H9 (cell line): ENCODE data around the gene CCDC134. TPM values are rescaled to one million over a fixed set of nuclear protein-coding genes. Genes with fewer than 3 reads are reported as not detected.

Source experiments
- DNase-seq: peaks from one replicate; pipeline ENCODE4 v3.0.0-alpha.2; 2017
- H2AFZ ChIP-seq: one replicate; pipeline ENCODE4 v1.6.1; 2013; ENCODE audit warnings: mild to moderate bottlenecking, low read length, control low read depth, moderate library complexity
- H2AK5ac ChIP-seq: 2 replicates; pipeline ENCODE4 v1.6.1; 2013; ENCODE audit warnings: low read length, control low read depth, mixed read lengths; ENCODE audit not compliant: insufficient read length
- H2BK120ac ChIP-seq: one replicate; pipeline ENCODE4 v1.6.1; 2013; ENCODE audit warnings: low read depth, mild to moderate bottlenecking, low read length, control low read depth, inconsistent platforms; ENCODE audit not compliant: poor library complexity, severe bottlenecking
- H2BK12ac ChIP-seq: 2 replicates; pipeline ENCODE4 v1.6.1; 2013; ENCODE audit warnings: low read length, control low read depth, mixed read lengths, low read depth; ENCODE audit not compliant: insufficient read length
- H2BK15ac ChIP-seq: 2 replicates; pipeline ENCODE4 v1.6.1; 2013; ENCODE audit warnings: low read depth, low read length, control low read depth
- H2BK20ac ChIP-seq: one replicate; pipeline ENCODE4 v1.6.1; 2013; ENCODE audit warnings: low read depth, mild to moderate bottlenecking, low read length, control low read depth, inconsistent platforms; ENCODE audit not compliant: poor library complexity, severe bottlenecking
- H2BK5ac ChIP-seq: 2 replicates; pipeline ENCODE4 v1.6.1; 2013; ENCODE audit warnings: low read length, control low read depth, mixed read lengths; ENCODE audit not compliant: insufficient read length
- H3K14ac ChIP-seq: 2 replicates; pipeline ENCODE4 v1.6.1; 2013; ENCODE audit warnings: low read length, control low read depth; ENCODE audit not compliant: insufficient read depth
- H3K18ac ChIP-seq: 2 replicates; pipeline ENCODE4 v1.6.1; 2013; ENCODE audit warnings: low read depth, mild to moderate bottlenecking, mixed read lengths, low read length, control low read depth; ENCODE audit not compliant: insufficient read length
- H3K23ac ChIP-seq: 2 replicates; pipeline ENCODE4 v1.6.1; 2013; ENCODE audit warnings: low read length, control low read depth, mixed read lengths, low read depth; ENCODE audit not compliant: insufficient read length
- H3K23me2 ChIP-seq: 2 replicates; pipeline ENCODE4 v1.6.1; 2013; ENCODE audit warnings: low read depth, mild to moderate bottlenecking, mixed read lengths, low read length, control low read depth; ENCODE audit not compliant: insufficient read length, poor library complexity, severe bottlenecking
- H3K27ac ChIP-seq: 2 replicates; pipeline ENCODE4 v1.5.1; 2013; ENCODE audit warnings: low read length, control low read depth, mixed read lengths, low read depth; ENCODE audit not compliant: insufficient read length
- H3K27me3 ChIP-seq: 2 replicates; pipeline ENCODE4 v1.6.1; 2013; ENCODE audit warnings: low read length, control low read depth, inconsistent platforms; ENCODE audit not compliant: insufficient read depth
- H3K4ac ChIP-seq: 2 replicates; pipeline ENCODE4 v1.6.1; 2013; ENCODE audit warnings: low read depth, mild to moderate bottlenecking, control low read depth, inconsistent platforms, low read length, moderate library complexity
- H3K4me1 ChIP-seq: 2 replicates; pipeline ENCODE4 v1.6.1; 2013; ENCODE audit warnings: low read length, control low read depth, inconsistent platforms; ENCODE audit not compliant: insufficient read depth
- H3K4me2 ChIP-seq: 2 replicates; pipeline ENCODE4 v1.6.1; 2013; ENCODE audit warnings: low read length, control low read depth, mixed read lengths; ENCODE audit not compliant: insufficient read length, insufficient read depth
- H3K56ac ChIP-seq: 2 replicates; pipeline ENCODE4 v1.6.1; 2013; ENCODE audit warnings: low read depth, mild to moderate bottlenecking, mixed read lengths, low read length, control low read depth; ENCODE audit not compliant: insufficient read length
- H3K79me1 ChIP-seq: 2 replicates; pipeline ENCODE4 v1.6.1; 2013; ENCODE audit warnings: low read depth, mild to moderate bottlenecking, moderate library complexity, low read length, control low read depth, inconsistent platforms; ENCODE audit not compliant: insufficient read depth, poor library complexity, severe bottlenecking
- H3K79me2 ChIP-seq: 2 replicates; pipeline ENCODE4 v1.6.1; 2013; ENCODE audit warnings: low read length, control low read depth, inconsistent platforms; ENCODE audit not compliant: insufficient read depth
- H3K9ac ChIP-seq: 2 replicates; pipeline ENCODE4 v1.6.1; 2013; ENCODE audit warnings: low read length, control low read depth, mixed read lengths; ENCODE audit not compliant: insufficient read length; ENCODE audit errors: extremely low read depth
- H3K9me3 ChIP-seq: one replicate; pipeline ENCODE4 v1.6.1; 2013; ENCODE audit warnings: low read depth, low read length, inconsistent platforms; ENCODE audit not compliant: control insufficient read depth
- H3T11ph ChIP-seq: one replicate; pipeline ENCODE4 v1.6.1; 2013; ENCODE audit warnings: mild to moderate bottlenecking, low read length, control low read depth, inconsistent platforms
- H4K20me1 ChIP-seq: one replicate; pipeline ENCODE4 v1.6.1; 2013; ENCODE audit not compliant: control insufficient read depth, insufficient read length, insufficient read depth
- H4K5ac ChIP-seq: 2 replicates; pipeline ENCODE4 v1.6.1; 2013; ENCODE audit warnings: low read depth, mild to moderate bottlenecking, mixed read lengths, low read length, control low read depth; ENCODE audit not compliant: insufficient read length
- H4K8ac ChIP-seq: replicated peaks from 2 replicates; pipeline ENCODE4 v1.6.1; 2013; ENCODE audit warnings: low read length, control low read depth, mixed read lengths, low read depth; ENCODE audit not compliant: insufficient read length
- H4K91ac ChIP-seq: 2 replicates; pipeline ENCODE4 v1.6.1; 2013; ENCODE audit warnings: low read depth, mild to moderate bottlenecking, moderate library complexity, mixed read lengths, low read length, control low read depth; ENCODE audit not compliant: insufficient read length
- H3K27ac Mint-ChIP-seq, 3 experiments: 2 replicates in 2 of 3; 3 replicates in 1 of 3; pipeline ENCODE4 v1.8.0; 2020 to 2021; ENCODE audit warnings: mixed read lengths in 3 of 3, mild to moderate bottlenecking in 1 of 3, moderate library complexity in 1 of 3
- H3K27me3 Mint-ChIP-seq: 2 replicates; pipeline ENCODE4 v1.8.0; 2021; ENCODE audit warnings: low read depth, mild to moderate bottlenecking, moderate library complexity, mixed read lengths
- H3K36me3 Mint-ChIP-seq, 3 experiments: 2 replicates in 2 of 3; 3 replicates in 1 of 3; pipeline ENCODE4 v1.8.0; 2020 to 2021; ENCODE audit warnings: low read depth in 3 of 3, mixed read lengths in 3 of 3; ENCODE audit not compliant: insufficient read depth in 1 of 3
- H3K4me1 Mint-ChIP-seq, 2 experiments: 2 replicates each; pipeline ENCODE4 v1.8.0; 2020; ENCODE audit warnings: mixed read lengths in 2 of 2
- H3K4me3 Mint-ChIP-seq, 2 experiments: 2 replicates in 1 of 2; 3 replicates in 1 of 2; pipeline ENCODE4 v1.8.0; 2020 to 2021; ENCODE audit warnings: mild to moderate bottlenecking in 2 of 2, mixed read lengths in 2 of 2, moderate library complexity in 1 of 2
- H3K9me3 Mint-ChIP-seq, 2 experiments: 2 replicates in 1 of 2; 3 replicates in 1 of 2; pipeline ENCODE4 v1.8.0; 2020; ENCODE audit warnings: mild to moderate bottlenecking in 2 of 2, mixed read lengths in 2 of 2, moderate library complexity in 1 of 2
- CTCF ChIP-seq: fragments of 200-600 bp; sonication (generic); conservative IDR thresholded peaks from 3 replicates; pipeline ENCODE4 v1.8.0; 2021; ENCODE audit warnings: antibody characterized with exemption, mild to moderate bottlenecking
- WGBS: extraction: QIAGEN DNeasy Blood & Tissue Kit; methylation state at CpG from one replicate; pipeline ENCODE4 v1.1.7; 2013; ENCODE audit warnings: missing lambda C conversion rate, low lambda C conversion rate, mixed read lengths; ENCODE audit not compliant: insufficient read length; ENCODE audit errors: extremely low coverage; 5-methylcytosine and 5-hydroxymethylcytosine counted together
- total RNA-seq: library from RNA; stranded (reverse); gene quantifications from 2 replicates; pipeline ENCODE4 v1.2.1, GENCODE V29; 2021

CCDC134 gene
- total RNA-seq, 1 experiment from 2014 or later, result 20.7 TPM

DNA sequence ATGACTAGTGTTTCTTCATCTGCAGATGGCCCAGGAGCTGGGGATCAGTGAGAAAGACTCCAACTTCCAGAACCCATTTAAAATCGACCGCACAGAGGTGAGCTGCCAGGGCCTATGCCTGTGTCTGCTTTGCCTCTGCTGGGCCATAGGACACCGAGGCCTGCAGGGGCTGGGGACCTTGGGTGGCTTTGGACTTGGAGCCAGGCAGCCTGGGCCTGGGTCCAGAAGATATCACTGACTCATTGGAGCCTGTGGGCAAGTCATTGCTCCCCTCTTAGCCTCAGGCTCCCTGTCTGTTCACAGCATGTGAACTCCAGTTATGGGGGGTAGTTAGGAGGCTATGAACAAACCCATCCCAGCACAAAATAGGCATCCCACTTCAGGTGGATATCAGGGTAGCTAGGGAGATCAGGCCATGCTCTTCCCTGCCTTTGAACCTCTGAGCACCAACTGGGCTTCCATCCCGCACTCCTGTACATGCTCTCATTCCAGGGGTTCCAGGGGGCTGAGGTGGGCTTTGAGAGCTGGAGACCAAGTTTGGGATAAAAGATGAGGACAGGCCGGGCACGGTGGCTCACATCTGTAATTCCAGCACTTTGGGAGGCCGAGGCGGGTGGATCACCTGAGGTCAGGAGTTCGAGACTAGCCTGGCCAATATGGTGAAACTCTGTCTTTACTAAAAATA, 13.4 kb downstream of the CCDC134 start:
- H2AK5ac ChIP-seq, result no peak overlapping the region
- H3T11ph ChIP-seq, result no peak overlapping the region
- no peak overlapping the region for H3K23ac ChIP-seq
- no peaks in the 10 kb centered on the region for H3K23me2 ChIP-seq
- no peaks in the 10 kb centered on the region for H4K20me1 ChIP-seq
- TF ChIP-seq CTCF, result no peak
- H3K14ac ChIP-seq, result no peak overlapping the region
- no peaks in the 10 kb centered on the region for H3K9me3 ChIP-seq
- no peak overlapping the region for H4K5ac ChIP-seq
- no peak for DNase-seq
- Mint-ChIP-seq H3K27ac (no peak overlapping the region), H3K36me3 (peaks cover 8 to 57% (median 39%) of the 10 kb centered on the region in 3 experiments), H3K9me3 (no peaks in the 10 kb centered on the region), H3K4me1 (no peaks in the 10 kb centered on the region), H3K27me3 (no peaks in the 10 kb centered on the region), H3K4me3 (no peak overlapping the region)
- no peak overlapping the region for H4K8ac ChIP-seq
- H2BK5ac ChIP-seq, result no peak overlapping the region
- no peaks in the 10 kb centered on the region for H3K4me1 ChIP-seq
- no peak overlapping the region for H2BK120ac ChIP-seq
- no peak overlapping the region for H3K18ac ChIP-seq
- no peak overlapping the region for H3K4ac ChIP-seq
- H2AFZ ChIP-seq, result no peak overlapping the region
- H3K27ac ChIP-seq, result no peak overlapping the region
- H3K79me1 ChIP-seq, result no peaks in the 10 kb centered on the region
- H4K91ac ChIP-seq, result no peak overlapping the region
- no peak overlapping the region for H3K56ac ChIP-seq
- H3K4me2 ChIP-seq, result no peak overlapping the region
- WGBS, result no CpG with 5 or more reads among the region's 9 CpGs
- H3K9ac ChIP-seq, result no peak overlapping the region
- H3K79me2 ChIP-seq, result no peaks in the 10 kb centered on the region
- no peak overlapping the region for H2BK20ac ChIP-seq
- no peak overlapping the region for H2BK12ac ChIP-seq
- H2BK15ac ChIP-seq, result no peak overlapping the region
- H3K27me3 ChIP-seq, result no peaks in the 10 kb centered on the region
